Glutamatergic neuron (in vitro differentiated cells): Measurements from ENCODE around the gene ANKRD6. TPM values are rescaled to one million over a fixed set of nuclear protein-coding genes. Genes with fewer than 3 reads are reported as not detected.

Experiments used
- DNase-seq: peaks from one replicate; pipeline ENCODE4 v3.0.0; 2022
- H3K27ac Mint-ChIP-seq: one replicate; pipeline ENCODE4 v1.8.0; 2020; ENCODE audit warnings: mild to moderate bottlenecking, mixed read lengths, inconsistent platforms; ENCODE audit not compliant: unreplicated experiment
- H3K27me3 Mint-ChIP-seq: one replicate; pipeline ENCODE4 v1.8.0; 2020; ENCODE audit warnings: mild to moderate bottlenecking, moderate library complexity, mixed read lengths, inconsistent platforms; ENCODE audit not compliant: unreplicated experiment
- H3K36me3 Mint-ChIP-seq: one replicate; pipeline ENCODE4 v1.8.0; 2020; ENCODE audit warnings: mild to moderate bottlenecking, mixed read lengths, inconsistent platforms; ENCODE audit not compliant: unreplicated experiment
- H3K4me1 Mint-ChIP-seq: one replicate; pipeline ENCODE4 v1.8.0; 2020; ENCODE audit warnings: mild to moderate bottlenecking, low read depth, mixed read lengths, inconsistent platforms; ENCODE audit not compliant: unreplicated experiment
- H3K4me3 Mint-ChIP-seq: one replicate; pipeline ENCODE4 v1.8.0; 2020; ENCODE audit warnings: mild to moderate bottlenecking, mixed read lengths, inconsistent platforms; ENCODE audit not compliant: unreplicated experiment
- H3K9me3 Mint-ChIP-seq: one replicate; pipeline ENCODE4 v1.8.0; 2020; ENCODE audit warnings: mild to moderate bottlenecking, moderate library complexity, mixed read lengths, inconsistent platforms; ENCODE audit not compliant: unreplicated experiment
- CTCF ChIP-seq: fragments of 200-600 bp; sonication (generic); IDR thresholded peaks from one replicate; pipeline ENCODE4 v1.5.0; 2021; ENCODE audit not compliant: partially characterized antibody, unreplicated experiment
- total RNA-seq: library from RNA; stranded (reverse); fragmentation: NEBNext Ultra II Directional; extraction: Animal tissue kit (Norgen Biotek cat#: 25700); gene quantifications from one replicate; pipeline ENCODE4 v1.2.1, GENCODE V29; 2021; ENCODE audit not compliant: unreplicated experiment

The ANKRD6 gene
- total RNA-seq, 1 donor from 2014 or later, result 31.9 TPM

GRCh38 chr6:89597988-89598387 is 165.0 kb downstream of the ANKRD6 start:
- no peaks in the 10 kb centered on the region for H3K4me1 Mint-ChIP-seq
- H3K27me3 Mint-ChIP-seq, result peaks cover 2% of the 10 kb centered on the region
- H3K36me3 Mint-ChIP-seq, result no peaks in the 10 kb centered on the region
- no peak overlapping the region for H3K4me3 Mint-ChIP-seq
- TF ChIP-seq CTCF, result no peak
- H3K9me3 Mint-ChIP-seq, result peaks cover 1% of the 10 kb centered on the region
- no peak for DNase-seq
- H3K27ac Mint-ChIP-seq, result no peak overlapping the region

- H3K4me3 Mint-ChIP-seq, result no peak overlapping the region
- H3K27me3 Mint-ChIP-seq, result peaks cover 2% of the 10 kb centered on the region
- no peaks in the 10 kb centered on the region for H3K36me3 Mint-ChIP-seq
- H3K9me3 Mint-ChIP-seq, result peaks cover 1% of the 10 kb centered on the region
- no peaks in the 10 kb centered on the region for H3K4me1 Mint-ChIP-seq
- TF ChIP-seq CTCF, result no peak
- no peak for DNase-seq
- no peak overlapping the region for H3K27ac Mint-ChIP-seq
Measured at GRCh38 chr6:89599727-89600126, 166.8 kb downstream of the ANKRD6 start.

- H3K4me1 Mint-ChIP-seq, result no peaks in the 10 kb centered on the region
- no peak for TF ChIP-seq CTCF
- H3K27me3 Mint-ChIP-seq, result no peaks in the 10 kb centered on the region
- no peak overlapping the region for H3K4me3 Mint-ChIP-seq
- DNase-seq, result no peak
- H3K27ac Mint-ChIP-seq, result no peak overlapping the region
- H3K36me3 Mint-ChIP-seq, result no peaks in the 10 kb centered on the region
- peaks cover 1% of the 10 kb centered on the region for H3K9me3 Mint-ChIP-seq
Measured at GRCh38 chr6:89602166-89602565, 169.2 kb downstream of the ANKRD6 start.

- H3K27ac Mint-ChIP-seq, result no peak overlapping the region
- DNase-seq, result no peak
- H3K36me3 Mint-ChIP-seq, result no peaks in the 10 kb centered on the region
- no peak for TF ChIP-seq CTCF
- no peak overlapping the region for H3K4me3 Mint-ChIP-seq
- H3K9me3 Mint-ChIP-seq, result peaks cover under 1% of the 10 kb centered on the region
- peaks cover under 1% of the 10 kb centered on the region for H3K27me3 Mint-ChIP-seq
- H3K4me1 Mint-ChIP-seq, result no peaks in the 10 kb centered on the region
Measured at GRCh38 chr6:89604653-89605052, 171.7 kb downstream of the ANKRD6 start.

GRCh38 chr6:89605861-89606260 is 172.9 kb downstream of the ANKRD6 start:
- Mint-ChIP-seq H3K9me3 (peaks cover 1% of the 10 kb centered on the region), H3K36me3 (no peaks in the 10 kb centered on the region), H3K4me1 (no peaks in the 10 kb centered on the region), H3K27ac (no peak overlapping the region), H3K27me3 (peaks cover 2% of the 10 kb centered on the region), H3K4me3 (no peak overlapping the region)
- no peak for DNase-seq
- TF ChIP-seq CTCF, result no peak
